Panc1 (cell line): ENCODE measurements around the gene CCDC146. TPM values are rescaled to one million over a fixed set of nuclear protein-coding genes. Genes with fewer than 3 reads are reported as not detected.

Source experiments
- ATAC-seq: fragments of 200-7000 bp; cut with Tn5 transposase; 2 replicates; pipeline ENCODE4 v1.9.1; 2020; ENCODE audit warnings: mild to moderate bottlenecking, moderate library complexity
- BruUV-seq: library from RNA; stranded (reverse); fragments of 400-500 nt; replicated peaks from 2 replicates; lab custom pipeline; 2021; lab: Mats Ljungman, UMichigan
- CTCF ChIA-PET: fragments of 300-600 bp; sonication (Branson Sonifier 250); formaldehyde crosslinking; loops from one replicate; lab custom pipeline; 2022; ENCODE audit warnings: antibody characterized with exemption; lab: Charles Lee
- POLR2A ChIA-PET: fragments of 300-600 bp; sonication (Branson Sonifier 250); formaldehyde crosslinking; loops from one replicate; lab custom pipeline; 2022; ENCODE audit warnings: antibody characterized with exemption; lab: Charles Lee
- DNase-seq: peaks from one replicate; pipeline ENCODE4 v3.0.0-alpha.2; 2010; ENCODE audit warnings: low read depth, low spot score
- H3K27ac ChIP-seq: 2 replicates; pipeline ENCODE4 v1.5.1; 2011; ENCODE audit warnings: mild to moderate bottlenecking, low read length, inconsistent platforms
- H3K27me3 ChIP-seq: fragments of 200-500 bp; sonication (Bioruptor generic); 2 replicates; pipeline ENCODE4 v1.6.0; 2014; ENCODE audit warnings: low read length, inconsistent platforms; ENCODE audit not compliant: control insufficient read depth, insufficient read depth
- H3K36me3 ChIP-seq: fragments of 200-500 bp; sonication (Bioruptor generic); 2 replicates; pipeline ENCODE4 v1.5.1; 2014; ENCODE audit warnings: inconsistent platforms, mild to moderate bottlenecking, low read length, moderate library complexity; ENCODE audit not compliant: control insufficient read depth, insufficient read depth
- H3K4me1 ChIP-seq: 2 replicates; pipeline ENCODE4 v1.5.1; 2011; ENCODE audit warnings: inconsistent platforms, mild to moderate bottlenecking, low read length, moderate library complexity; ENCODE audit not compliant: control insufficient read depth, insufficient read depth
- H3K4me3 ChIP-seq, 2 experiments: 2 replicates each; pipeline ENCODE4 v1.5.1; 2011 to 2012; ENCODE audit warnings: low read depth in 2 of 2, low read length in 2 of 2, mild to moderate bottlenecking in 2 of 2, inconsistent platforms in 1 of 2, moderate library complexity in 1 of 2
- H3K9me3 ChIP-seq: fragments of 200-500 bp; sonication (Bioruptor generic); 2 replicates; pipeline ENCODE4 v1.5.1; 2014; ENCODE audit warnings: low read depth, mild to moderate bottlenecking, inconsistent platforms, low read length, moderate library complexity; ENCODE audit not compliant: control insufficient read depth, insufficient read depth
- POLR2AphosphoS5 ChIP-seq: IDR thresholded peaks from 2 replicates; pipeline ENCODE4 v1.6.1; 2012; ENCODE audit warnings: mild to moderate bottlenecking, low read depth, low read length, moderate library complexity
- SIN3A ChIP-seq: IDR thresholded peaks from 2 replicates; pipeline ENCODE4 v1.6.1; 2012; ENCODE audit warnings: low read depth, mild to moderate bottlenecking, low read length, moderate library complexity, borderline replicate concordance; ENCODE audit not compliant: insufficient read depth
- TCF7L2 ChIP-seq: IDR thresholded peaks from 2 replicates; pipeline ENCODE4 v1.6.1; 2011; ENCODE audit warnings: mild to moderate bottlenecking, low read depth, low read length, inconsistent platforms
- in situ Hi-C: cut with HindIII; loops from 2 replicates; pipeline ENCODE4 v1.10.0; 2016; ENCODE audit warnings: low sequenced_read_pairs, low pct_unique_long_range_greater_than_20kb
- intact Hi-C: fragments of 100-400 bp; cut with micrococcal nuclease; formaldehyde crosslinking; loops from one replicate; pipeline ENCODE4 v1.10.0; 2022; ENCODE audit not compliant: unreplicated experiment
- total RNA-seq: library from RNA; stranded (reverse); gene quantifications from one replicate; pipeline ENCODE4 v1.2.1, GENCODE V29; 2021; ENCODE audit not compliant: unreplicated experiment
- TF ChIP-seq, protein P1 (sequence below), 2 experiments: IDR thresholded peaks; 2 replicates each; pipeline ENCODE4 v1.6.1; 2011 to 2012; ENCODE audit warnings: low read depth in 2 of 2, control low read depth in 1 of 2, low read length in 1 of 2, mild to moderate bottlenecking in 1 of 2, moderate library complexity in 1 of 2; ENCODE audit not compliant: insufficient read depth in 1 of 2
- TF ChIP-seq, protein P2 (sequence below): fragments of 450-650 bp; IDR thresholded peaks from 2 replicates; pipeline ENCODE4 v1.5.1; 2017; ENCODE audit warnings: mild to moderate bottlenecking

The CCDC146 gene
- total RNA-seq, 1 experiment from 2014 or later: 1.2 TPM

DNA sequence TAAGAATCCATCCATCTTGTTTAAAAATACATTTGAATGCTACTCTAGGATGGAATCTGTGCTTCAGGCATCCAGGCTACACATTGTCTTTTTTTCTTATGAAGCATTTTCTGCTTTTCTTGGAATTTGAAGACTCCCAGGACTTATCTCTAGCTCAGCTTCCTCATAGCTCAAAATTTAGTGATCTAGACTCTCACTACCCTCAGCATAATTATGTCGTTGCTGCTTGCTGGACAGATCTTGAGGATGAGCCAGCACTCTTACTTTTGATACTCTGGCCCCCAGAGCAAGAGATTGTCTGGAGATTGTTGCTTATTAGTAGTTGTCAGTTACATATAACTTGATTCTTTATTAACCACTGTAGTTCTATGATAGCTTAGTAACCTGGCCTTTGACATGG, 160.5 kb downstream of the CCDC146 start:
- ChIA-PET CTCF (no interaction called here), POLR2A (no interaction called here)
- TF ChIP-seq, protein P1, sequence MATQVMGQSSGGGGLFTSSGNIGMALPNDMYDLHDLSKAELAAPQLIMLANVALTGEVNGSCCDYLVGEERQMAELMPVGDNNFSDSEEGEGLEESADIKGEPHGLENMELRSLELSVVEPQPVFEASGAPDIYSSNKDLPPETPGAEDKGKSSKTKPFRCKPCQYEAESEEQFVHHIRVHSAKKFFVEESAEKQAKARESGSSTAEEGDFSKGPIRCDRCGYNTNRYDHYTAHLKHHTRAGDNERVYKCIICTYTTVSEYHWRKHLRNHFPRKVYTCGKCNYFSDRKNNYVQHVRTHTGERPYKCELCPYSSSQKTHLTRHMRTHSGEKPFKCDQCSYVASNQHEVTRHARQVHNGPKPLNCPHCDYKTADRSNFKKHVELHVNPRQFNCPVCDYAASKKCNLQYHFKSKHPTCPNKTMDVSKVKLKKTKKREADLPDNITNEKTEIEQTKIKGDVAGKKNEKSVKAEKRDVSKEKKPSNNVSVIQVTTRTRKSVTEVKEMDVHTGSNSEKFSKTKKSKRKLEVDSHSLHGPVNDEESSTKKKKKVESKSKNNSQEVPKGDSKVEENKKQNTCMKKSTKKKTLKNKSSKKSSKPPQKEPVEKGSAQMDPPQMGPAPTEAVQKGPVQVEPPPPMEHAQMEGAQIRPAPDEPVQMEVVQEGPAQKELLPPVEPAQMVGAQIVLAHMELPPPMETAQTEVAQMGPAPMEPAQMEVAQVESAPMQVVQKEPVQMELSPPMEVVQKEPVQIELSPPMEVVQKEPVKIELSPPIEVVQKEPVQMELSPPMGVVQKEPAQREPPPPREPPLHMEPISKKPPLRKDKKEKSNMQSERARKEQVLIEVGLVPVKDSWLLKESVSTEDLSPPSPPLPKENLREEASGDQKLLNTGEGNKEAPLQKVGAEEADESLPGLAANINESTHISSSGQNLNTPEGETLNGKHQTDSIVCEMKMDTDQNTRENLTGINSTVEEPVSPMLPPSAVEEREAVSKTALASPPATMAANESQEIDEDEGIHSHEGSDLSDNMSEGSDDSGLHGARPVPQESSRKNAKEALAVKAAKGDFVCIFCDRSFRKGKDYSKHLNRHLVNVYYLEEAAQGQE (IDR thresholded peaks at IDR 0.05; ENCODE audit: insufficient read depth in 1 of 2, low read depth in 2 of 2, low read length in 1 of 2): no peak
- TF ChIP-seq, protein P2, sequence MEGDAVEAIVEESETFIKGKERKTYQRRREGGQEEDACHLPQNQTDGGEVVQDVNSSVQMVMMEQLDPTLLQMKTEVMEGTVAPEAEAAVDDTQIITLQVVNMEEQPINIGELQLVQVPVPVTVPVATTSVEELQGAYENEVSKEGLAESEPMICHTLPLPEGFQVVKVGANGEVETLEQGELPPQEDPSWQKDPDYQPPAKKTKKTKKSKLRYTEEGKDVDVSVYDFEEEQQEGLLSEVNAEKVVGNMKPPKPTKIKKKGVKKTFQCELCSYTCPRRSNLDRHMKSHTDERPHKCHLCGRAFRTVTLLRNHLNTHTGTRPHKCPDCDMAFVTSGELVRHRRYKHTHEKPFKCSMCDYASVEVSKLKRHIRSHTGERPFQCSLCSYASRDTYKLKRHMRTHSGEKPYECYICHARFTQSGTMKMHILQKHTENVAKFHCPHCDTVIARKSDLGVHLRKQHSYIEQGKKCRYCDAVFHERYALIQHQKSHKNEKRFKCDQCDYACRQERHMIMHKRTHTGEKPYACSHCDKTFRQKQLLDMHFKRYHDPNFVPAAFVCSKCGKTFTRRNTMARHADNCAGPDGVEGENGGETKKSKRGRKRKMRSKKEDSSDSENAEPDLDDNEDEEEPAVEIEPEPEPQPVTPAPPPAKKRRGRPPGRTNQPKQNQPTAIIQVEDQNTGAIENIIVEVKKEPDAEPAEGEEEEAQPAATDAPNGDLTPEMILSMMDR: no peak
- TF ChIP-seq TCF7L2 (no peak), SIN3A (no peak)
- intact Hi-C loops (no loop called here), in situ Hi-C loops (no loop called here)
- Histone ChIP-seq H3K27me3 (no peaks in the 10 kb centered on the region; the same call in 1 of the 2 replicates), H3K27ac (no peak overlapping the region), H3K4me3 (no peak overlapping the region), H3K9me3 (no peaks in the 10 kb centered on the region), H3K4me1 (no peaks in the 10 kb centered on the region), H3K36me3 (no peaks in the 10 kb centered on the region)
- BruUV-seq: no TSS peak
- DNase-seq: no peak
- no peak for ATAC-seq

DNA sequence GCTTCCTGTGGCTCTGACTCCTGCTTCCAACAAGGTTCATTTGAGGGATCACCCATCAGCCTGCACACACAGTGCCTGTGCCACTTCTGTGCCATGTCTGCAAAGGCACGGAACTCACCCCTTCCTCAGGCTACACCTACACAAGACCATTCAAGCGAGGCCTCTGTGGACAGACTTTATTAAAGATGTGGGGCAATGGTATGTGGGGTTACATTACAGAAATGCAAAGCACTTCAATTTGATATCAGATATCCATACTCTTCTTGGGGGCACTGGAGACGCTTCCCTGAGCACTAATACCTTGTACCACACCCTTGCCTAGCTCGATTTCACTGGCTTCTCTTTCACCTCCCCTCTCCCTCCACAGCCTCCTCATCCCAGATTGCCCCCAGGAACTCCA, 161.6 kb downstream of the CCDC146 start:
- intact Hi-C loops (no loop called here), in situ Hi-C loops (no loop called here)
- no TSS peak for BruUV-seq
- Histone ChIP-seq H3K4me3 (no peak overlapping the region), H3K9me3 (no peaks in the 10 kb centered on the region), H3K4me1 (no peaks in the 10 kb centered on the region), H3K27me3 (no peaks in the 10 kb centered on the region; the same call in 1 of the 2 replicates), H3K27ac (no peak overlapping the region), H3K36me3 (no peaks in the 10 kb centered on the region)
- CTCF ChIA-PET: no interaction called here
- ATAC-seq (no peak), DNase-seq (no peak)
- POLR2A ChIA-PET: no interaction called here
- TF ChIP-seq, protein P2: no peak
- no peak for TF ChIP-seq TCF7L2
- TF ChIP-seq POLR2AphosphoS5: no peak
- TF ChIP-seq, protein P1 (IDR thresholded peaks at IDR 0.05; ENCODE audit: insufficient read depth in 1 of 2, low read depth in 2 of 2, low read length in 1 of 2): no peak
- no peak for TF ChIP-seq SIN3A
